GM10248 (cell line): ENCODE results near the gene PGAP6.

ENCODE experiments used
- CTCF ChIA-PET: fragments of 300-600 bp; sonication (Branson Sonifier 250); formaldehyde crosslinking; extraction: SDS; loops from one replicate; lab custom pipeline; 2021; ENCODE audit warnings: antibody characterized with exemption; lab: Yijun Ruan, JAX
- POLR2A ChIA-PET: fragments of 350-650 bp; sonication (Branson Sonifier 250); formaldehyde crosslinking; extraction: SDS; loops from one replicate; lab custom pipeline; 2020; ENCODE audit warnings: antibody characterized with exemption; lab: Yijun Ruan, JAX
- DNase-seq: peaks from one replicate; pipeline ENCODE4 v3.0.0; 2012; ENCODE audit errors: extremely low spot score
- CTCF ChIP-seq: IDR thresholded peaks from 2 replicates; pipeline ENCODE4 v1.5.1; 2012; ENCODE audit warnings: mild to moderate bottlenecking, low read depth; ENCODE audit errors: extremely low read depth, missing control alignments, control extremely low read depth

The PGAP6 gene

GRCh38 chr16:411576-412265 is 29.9 kb upstream of the PGAP6 start:
- peak; percentile 11 for DNase-seq
- no peak for TF ChIP-seq CTCF
- ChIA-PET POLR2A (no interaction called here), CTCF (interaction anchor here (1.5 kb wide), 1 partner anchor 27 kb away, joined by 3 read pairs; no protein-coding TSS in a partner anchor)

- POLR2A ChIA-PET, result no interaction called here
- TF ChIP-seq CTCF, result no peak
- CTCF ChIA-PET, result no interaction called here
- no peak for DNase-seq
These were observed 28.9 kb upstream of the PGAP6 start for GRCh38 chr16:410516-411178.

- DNase-seq, result no peak
- TF ChIP-seq CTCF, result no peak
- ChIA-PET POLR2A (no interaction called here), CTCF (no interaction called here)
These were observed 25.5 kb upstream of the PGAP6 start for GRCh38 chr16:407253-407652.

GRCh38 chr16:405548-406506 is 24.0 kb upstream of the PGAP6 start:
- ChIA-PET POLR2A (no interaction called here), CTCF (interaction anchor here (1.2 kb wide), 1 partner anchor 12 kb away, joined by 4 read pairs; no protein-coding TSS in a partner anchor)
- TF ChIP-seq CTCF, result no peak
- no peak for DNase-seq

GRCh38 chr16:404971-405486 is 23.3 kb upstream of the PGAP6 start:
- ChIA-PET CTCF (no interaction called here), POLR2A (no interaction called here)
- DNase-seq, result no peak

More at GRCh38 chr16:404971-405486, 23.3 kb upstream of the PGAP6 start:
- no peak for TF ChIP-seq CTCF
